A549 (cell line): Measurements from ENCODE around the gene SLC2A1. TPM values are rescaled to one million over a fixed set of nuclear protein-coding genes. Genes with fewer than 3 reads are reported as not detected.

ENCODE experiments used
- ATAC-seq, 2 experiments: fragments of 200-7000 bp in 1 of 2; fragments of >200 bp in 1 of 2; cut with Nextera tagmentation in 1 of 2; cut with Tn5 transposase in 1 of 2; 3 replicates each; pipeline versions ENCODE4 v1.8.0 to v1.9.1; 2018 to 2020; ENCODE audit warnings: mild to moderate bottlenecking in 1 of 2, moderate library complexity in 1 of 2
- CTCF ChIA-PET: fragments of 300-600 bp; sonication (Branson Sonifier 250); formaldehyde crosslinking; extraction: SDS; loops from one replicate; lab custom pipeline; 2021; ENCODE audit warnings: antibody characterized with exemption, inconsistent platforms; lab: Yijun Ruan, JAX
- POLR2A ChIA-PET: fragments of 350-600 bp; formaldehyde crosslinking; extraction: SDS; loops from one replicate; lab custom pipeline; 2021; ENCODE audit warnings: antibody characterized with exemption, inconsistent platforms; lab: Yijun Ruan, JAX
- DNase-seq, 2 experiments: peaks; one replicate each; pipeline versions ENCODE4 v3.0.0 to v3.0.0-alpha.2; 2011 to 2016; ENCODE audit warnings: low read depth in 1 of 2, low spot score in 1 of 2
- FAIRE-seq: peaks from 2 replicates; lab custom pipeline; 2011; peaks lifted over from hg19 to GRCh38; lab: Jason Lieb, UNC
- H3K27ac ChIP-seq, 2 experiments: fragments of >200 bp; sonication (Bioruptor Twin); formaldehyde crosslinking; 3 replicates each; pipeline ENCODE4 v1.5.1; 2016 to 2017
- H3K4me1 ChIP-seq: fragments of >200 bp; sonication (Bioruptor Twin); formaldehyde crosslinking; 3 replicates; pipeline ENCODE4 v1.6.1; 2016
- H3K4me2 ChIP-seq: fragments of >200 bp; sonication (Bioruptor Twin); formaldehyde crosslinking; 3 replicates; pipeline ENCODE4 v1.6.1; 2016
- H3K4me3 ChIP-seq: fragments of >200 bp; sonication (Bioruptor Twin); formaldehyde crosslinking; 3 replicates; pipeline ENCODE4 v1.5.1; 2016
- H3K9me3 ChIP-seq: fragments of >200 bp; sonication (Bioruptor Twin); formaldehyde crosslinking; 3 replicates; pipeline ENCODE4 v1.6.1; 2016
- ATOH8 ChIP-seq: fragments of 250-450 bp; sonication (Bioruptor Pico); IDR thresholded peaks from 2 replicates; pipeline ENCODE4 v1.5.0; 2020; ENCODE audit warnings: low read depth, mild to moderate bottlenecking, moderate library complexity
- BHLHE40 ChIP-seq: IDR thresholded peaks from 2 replicates; pipeline ENCODE4 v1.6.1; 2012; ENCODE audit warnings: low read depth, low read length, inconsistent platforms
- CBX2 ChIP-seq: fragments of 200-600 bp; sonication (generic); IDR thresholded peaks from 2 replicates; pipeline ENCODE4 v1.6.1; 2016; ENCODE audit warnings: low read depth, mild to moderate bottlenecking, borderline replicate concordance
- CEBPB ChIP-seq, 2 experiments: fragments of >200 bp in 1 of 2; sonication (Bioruptor Twin) in 1 of 2; formaldehyde crosslinking in 1 of 2; IDR thresholded peaks; 2 replicates each; pipeline ENCODE4 v1.6.1; 2012 to 2016
- CHD4 ChIP-seq: fragments of 200-600 bp; sonication (generic); IDR thresholded peaks from 2 replicates; pipeline ENCODE4 v1.6.1; 2016; ENCODE audit warnings: antibody characterized with exemption, mild to moderate bottlenecking, borderline replicate concordance
- EHF ChIP-seq: fragments of 250-450 bp; sonication (Bioruptor Pico); IDR thresholded peaks from 2 replicates; pipeline ENCODE4 v1.5.0; 2020; ENCODE audit warnings: mild to moderate bottlenecking
- FOSB ChIP-seq: fragments of 250-450 bp; sonication (Bioruptor Pico); IDR thresholded peaks from 2 replicates; pipeline ENCODE4 v1.5.0; 2020; ENCODE audit warnings: mild to moderate bottlenecking, moderate library complexity
- FOSL2 ChIP-seq, 2 experiments: fragments of 450-650 bp in 1 of 2; fragments of >200 bp in 1 of 2; sonication (Bioruptor Twin) in 1 of 2; formaldehyde crosslinking; IDR thresholded peaks; 2 replicates each; pipeline versions ENCODE4 v1.5.0 to v1.6.1; 2016 to 2020; ENCODE audit warnings: mild to moderate bottlenecking in 1 of 2, moderate library complexity in 1 of 2
- FOXS1 ChIP-seq: fragments of 250-450 bp; sonication (Bioruptor Pico); IDR thresholded peaks from 2 replicates; pipeline ENCODE4 v1.5.0; 2020; ENCODE audit warnings: mild to moderate bottlenecking, moderate library complexity
- HDAC2 ChIP-seq: fragments of 200-600 bp; sonication (generic); IDR thresholded peaks from 2 replicates; pipeline ENCODE4 v1.6.1; 2016
- JUN ChIP-seq, 2 experiments: fragments of >200 bp; sonication (Bioruptor Twin); formaldehyde crosslinking; IDR thresholded peaks; 2 replicates in 1 of 2; 3 replicates in 1 of 2; pipeline ENCODE4 v1.6.1; 2016 to 2017
- KDM1A ChIP-seq: fragments of 200-600 bp; sonication (generic); IDR thresholded peaks from 2 replicates; pipeline ENCODE4 v1.6.1; 2016; ENCODE audit warnings: low read depth, mild to moderate bottlenecking
- KDM5A ChIP-seq: fragments of 200-600 bp; sonication (generic); IDR thresholded peaks from 2 replicates; pipeline ENCODE4 v1.6.1; 2016; ENCODE audit warnings: antibody characterized with exemption, mild to moderate bottlenecking
- MAFK ChIP-seq: fragments of 450-650 bp; IDR thresholded peaks from 2 replicates; pipeline ENCODE4 v1.6.1; 2014; ENCODE audit not compliant: partially characterized antibody
- MAZ ChIP-seq: fragments of 150-350 bp; IDR thresholded peaks from 2 replicates; pipeline ENCODE4 v1.6.1; 2014; ENCODE audit warnings: antibody characterized with exemption, low read depth, low read length, borderline replicate concordance
- NR3C1 ChIP-seq: fragments of >200 bp; sonication (Bioruptor Twin); formaldehyde crosslinking; IDR thresholded peaks from 3 replicates; pipeline ENCODE4 v1.6.1; 2017
- RAD21 ChIP-seq, 2 experiments: fragments of >200 bp in 1 of 2; sonication (Bioruptor Twin) in 1 of 2; formaldehyde crosslinking in 1 of 2; IDR thresholded peaks in 1 of 2; conservative IDR thresholded peaks in 1 of 2; 2 replicates in 1 of 2; 3 replicates in 1 of 2; pipeline ENCODE4 v1.6.1; 2012 to 2018; ENCODE audit warnings: inconsistent platforms in 1 of 2
- RFX5 ChIP-seq: fragments of 450-650 bp; IDR thresholded peaks from 2 replicates; pipeline ENCODE4 v1.7.1; 2014; ENCODE audit warnings: antibody characterized with exemption, mild to moderate bottlenecking, moderate library complexity
- RNF2 ChIP-seq: fragments of 200-600 bp; sonication (generic); IDR thresholded peaks from 2 replicates; pipeline ENCODE4 v1.6.1; 2016; ENCODE audit warnings: low read depth, mild to moderate bottlenecking, antibody characterized with exemption, moderate library complexity, borderline replicate concordance
- SREBF2 ChIP-seq: fragments of 450-650 bp; IDR thresholded peaks from 2 replicates; pipeline ENCODE4 v1.6.1; 2014; ENCODE audit warnings: mild to moderate bottlenecking, moderate library complexity
- ZC3H11A ChIP-seq: fragments of 450-650 bp; IDR thresholded peaks from 2 replicates; pipeline ENCODE4 v1.6.1; 2014; ENCODE audit warnings: antibody characterized with exemption, mild to moderate bottlenecking
- ZFP36 ChIP-seq: fragments of 450-650 bp; IDR thresholded peaks from 2 replicates; pipeline ENCODE4 v1.6.1; 2014; ENCODE audit warnings: borderline replicate concordance; ENCODE audit not compliant: partially characterized antibody
- WGBS: methylation state at CpG from one replicate; pipeline ENCODE4 v1.1.6; 2017; ENCODE audit errors: missing lambda C conversion rate; 5-methylcytosine and 5-hydroxymethylcytosine counted together
- polyA plus RNA-seq, 4 experiments: library from polyadenylated mRNA; depleted of rRNA in 3 of 4; stranded (reverse); fragments of >200 nt; fragmentation: RNase III in 1 of 4; extraction: RNeasy Plus Mini Kit Qiagen cat#74134 plus additional on column Dnase treatment in 1 of 4; gene quantifications; 2 replicates in 3 of 4; 3 replicates in 1 of 4; pipeline ENCODE4 v1.2.3, GENCODE V29; 2011 to 2017
- TF ChIP-seq, protein P1 (sequence below): IDR thresholded peaks from 2 replicates; pipeline ENCODE4 v1.6.1; 2012
- TF ChIP-seq, protein P2 (sequence below): fragments of >200 bp; sonication (Bioruptor Twin); formaldehyde crosslinking; IDR thresholded peaks from 3 replicates; pipeline ENCODE4 v1.6.1; 2016

Gene SLC2A1
- polyA plus RNA-seq, 2 of the 4 experiments (the other 2 are of a cell fraction) = 106 to 124 TPM

DNA sequence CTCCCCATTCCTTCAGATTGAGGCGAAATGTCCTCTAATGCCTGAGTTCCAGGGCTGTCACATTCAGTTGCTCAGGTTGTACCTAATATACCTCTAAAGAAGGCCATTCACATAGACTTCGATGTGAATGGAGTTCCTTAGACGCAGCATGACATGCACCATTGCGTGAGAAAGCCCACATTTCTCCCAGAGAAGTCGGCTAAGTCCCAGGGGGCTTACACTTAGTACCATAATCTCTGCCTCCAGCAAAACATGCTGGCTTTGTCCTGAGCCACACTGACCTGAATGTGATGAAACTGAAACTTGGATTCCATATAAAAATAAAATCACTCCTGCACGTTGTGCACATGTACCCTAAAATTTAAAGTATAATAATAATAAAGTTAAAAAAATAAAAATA, 23.2 kb upstream of the SLC2A1 start:
- H3K4me1 ChIP-seq = no peaks in the 10 kb centered on the region
- ChIA-PET POLR2A (no interaction called here), CTCF (interaction anchor here (1.5 kb wide), 1 partner anchor 92 kb away, joined by 4 read pairs; no protein-coding TSS in a partner anchor)
- DNase-seq = no peak
- no peak overlapping the region for H3K4me2 ChIP-seq
- H3K27ac ChIP-seq = no peak overlapping the region
- no peak overlapping the region for H3K4me3 ChIP-seq
- no peak for ATAC-seq
- no peaks in the 10 kb centered on the region for H3K9me3 ChIP-seq
- FAIRE-seq = no peak
- TF ChIP-seq CBX2 = no peak
- TF ChIP-seq JUN (IDR thresholded peaks at IDR 0.05) = no peak
- TF ChIP-seq FOSL2 (IDR thresholded peaks at IDR 0.05) = no peak
- TF ChIP-seq FOSL2 (CRISPR knock-in tag; IDR thresholded peaks at IDR 0.05) = no peak
- TF ChIP-seq ZFP36 = no peak
- no peak for TF ChIP-seq FOSB (CRISPR knock-in tag)
- TF ChIP-seq RNF2 = no peak
- TF ChIP-seq MAZ = no peak
- TF ChIP-seq, protein P1, sequence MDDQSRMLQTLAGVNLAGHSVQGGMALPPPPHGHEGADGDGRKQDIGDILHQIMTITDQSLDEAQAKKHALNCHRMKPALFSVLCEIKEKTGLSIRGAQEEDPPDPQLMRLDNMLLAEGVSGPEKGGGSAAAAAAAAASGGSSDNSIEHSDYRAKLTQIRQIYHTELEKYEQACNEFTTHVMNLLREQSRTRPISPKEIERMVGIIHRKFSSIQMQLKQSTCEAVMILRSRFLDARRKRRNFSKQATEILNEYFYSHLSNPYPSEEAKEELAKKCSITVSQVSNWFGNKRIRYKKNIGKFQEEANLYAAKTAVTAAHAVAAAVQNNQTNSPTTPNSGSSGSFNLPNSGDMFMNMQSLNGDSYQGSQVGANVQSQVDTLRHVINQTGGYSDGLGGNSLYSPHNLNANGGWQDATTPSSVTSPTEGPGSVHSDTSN = no peak
- TF ChIP-seq ZC3H11A = no peak
- TF ChIP-seq RFX5 = no peak
- no peak for TF ChIP-seq RAD21 (conservative IDR thresholded peaks at IDR 0.05 in 1 of 2, IDR thresholded peaks at IDR 0.05 in 1 of 2)
- no peak for TF ChIP-seq SREBF2
- no peak for TF ChIP-seq NR3C1
- no peak for TF ChIP-seq FOXS1 (CRISPR knock-in tag)
- no peak for TF ChIP-seq MAFK
- TF ChIP-seq CHD4 = no peak
- no peak for TF ChIP-seq KDM1A
- 72% methylated on average over 4 of the region's 6 CpGs for WGBS

DNA sequence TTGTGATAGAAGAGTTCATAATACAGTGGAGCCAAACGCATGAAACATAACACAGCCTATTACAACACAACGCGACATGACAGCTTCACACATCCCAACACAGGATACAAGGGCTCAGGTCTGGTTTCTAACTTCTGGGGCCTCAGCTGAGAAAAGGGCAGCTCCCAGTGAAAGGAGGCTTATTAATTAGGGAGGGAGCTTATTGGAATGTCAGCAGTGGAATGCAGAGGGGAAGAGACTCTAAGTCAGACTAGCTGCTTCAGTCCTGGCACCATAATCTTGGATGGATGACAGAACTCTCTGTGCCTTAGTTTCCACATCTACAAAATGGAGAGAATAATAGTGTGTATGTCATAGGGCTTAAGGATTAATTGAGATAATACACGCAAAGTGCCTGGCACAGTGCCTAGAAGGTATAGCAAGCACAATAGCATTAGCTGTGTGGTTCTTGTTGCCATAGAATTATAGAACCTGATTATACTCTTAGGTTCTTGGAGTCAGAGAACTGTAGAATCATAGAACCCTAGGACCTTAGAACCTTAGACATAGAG, 22.7 kb upstream of the SLC2A1 start:
- ATAC-seq (no peak), FAIRE-seq (no peak), DNase-seq (no peak)
- Histone ChIP-seq H3K27ac (no peak overlapping the region), H3K4me1 (no peaks in the 10 kb centered on the region), H3K4me2 (no peak overlapping the region), H3K4me3 (no peak overlapping the region), H3K9me3 (no peaks in the 10 kb centered on the region)
- TF ChIP-seq KDM5A (no peak), HDAC2 (no peak), ZC3H11A (no peak), CEBPB (IDR thresholded peaks at IDR 0.05) (no peak), EHF (no peak), BHLHE40 (no peak), ATOH8 (CRISPR knock-in tag) (no peak), CHD4 (no peak), RAD21 (conservative IDR thresholded peaks at IDR 0.05 in 1 of 2, IDR thresholded peaks at IDR 0.05 in 1 of 2) (no peak)
- TF ChIP-seq, protein P2, sequence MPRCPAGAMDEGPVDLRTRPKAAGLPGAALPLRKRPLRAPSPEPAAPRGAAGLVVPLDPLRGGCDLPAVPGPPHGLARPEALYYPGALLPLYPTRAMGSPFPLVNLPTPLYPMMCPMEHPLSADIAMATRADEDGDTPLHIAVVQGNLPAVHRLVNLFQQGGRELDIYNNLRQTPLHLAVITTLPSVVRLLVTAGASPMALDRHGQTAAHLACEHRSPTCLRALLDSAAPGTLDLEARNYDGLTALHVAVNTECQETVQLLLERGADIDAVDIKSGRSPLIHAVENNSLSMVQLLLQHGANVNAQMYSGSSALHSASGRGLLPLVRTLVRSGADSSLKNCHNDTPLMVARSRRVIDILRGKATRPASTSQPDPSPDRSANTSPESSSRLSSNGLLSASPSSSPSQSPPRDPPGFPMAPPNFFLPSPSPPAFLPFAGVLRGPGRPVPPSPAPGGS = no peak
- TF ChIP-seq, protein P1 = no peak
- ChIA-PET CTCF (interaction anchor here (0.6 to 1.5 kb wide), 2 partner anchors 14 to 92 kb away, joined by 3 to 4 read pairs; no protein-coding TSS in a partner anchor), POLR2A (no interaction called here)
- 68% methylated on average over 4 of the region's 4 CpGs for WGBS
